Measurements from ENCODE around the gene POTEM. TPM values are rescaled to one million over a fixed set of nuclear protein-coding genes. Genes with fewer than 3 reads are reported as not detected.
"Not testable (repeated sequence)": the region's sequence is repeated elsewhere in the genome, so short reads cannot be mapped to it uniquely, and the experiment has no call there.

Gene POTEM
- total RNA-seq, result not detected

DNA sequence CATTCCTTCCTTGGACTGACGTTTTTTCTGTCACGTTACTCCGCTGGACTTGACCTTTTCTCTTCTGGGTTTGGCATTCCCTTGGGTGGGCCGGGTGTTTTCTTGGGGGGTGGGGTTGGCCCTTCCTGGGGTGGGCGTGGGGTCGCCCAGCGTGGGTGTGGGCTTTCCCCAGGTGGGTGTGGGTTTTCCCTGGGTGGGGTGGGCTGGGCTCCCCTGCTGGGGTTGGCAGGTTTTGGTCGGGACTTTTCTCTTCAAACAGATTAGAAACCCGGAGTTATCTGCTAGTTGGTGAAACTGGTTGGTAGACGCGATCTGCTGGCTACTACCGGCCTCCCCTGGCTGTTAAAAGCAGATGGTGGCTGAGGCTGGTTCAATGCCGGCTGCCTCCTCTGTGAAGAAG lies at the start of gene POTEM:
Gene POTEM (plus strand): TSS at position 301 of the 400 bp plus-strand sequence. CDS start 52 bp downstream, at position 353.
- H3K4me3 Mint-ChIP-seq; H3K27me3 Mint-ChIP-seq; POLR2A ChIA-PET; H3K4me1 Mint-ChIP-seq (ENCODE audit: low read depth); H3K27ac Mint-ChIP-seq; H3K9me3 Mint-ChIP-seq; H3K36me3 Mint-ChIP-seq (ENCODE audit: low read depth); DNase-seq; ATAC-seq; intact Hi-C loops (cut with micrococcal nuclease); CTCF ChIA-PET: not testable (repeated sequence)

DNA sequence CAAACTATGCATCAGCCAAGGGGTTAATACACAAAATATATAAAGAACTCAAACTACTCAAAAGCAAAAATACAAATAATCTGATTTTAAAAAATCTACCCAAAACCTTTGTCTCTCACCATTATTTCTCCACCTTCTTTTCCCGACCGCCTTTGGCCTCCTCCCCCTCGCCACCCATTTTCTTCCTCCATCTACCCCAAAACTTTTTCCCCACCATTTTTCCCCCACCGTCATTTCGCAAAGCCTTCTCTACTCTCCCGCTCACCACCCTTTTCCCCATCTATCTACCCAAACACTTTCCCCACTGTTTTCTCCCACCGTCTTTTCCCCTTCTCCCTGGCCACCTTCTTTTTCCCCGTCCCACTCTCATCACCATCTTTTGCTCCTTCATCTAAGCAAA lies 48.9 kb upstream of the POTEM start:
- DNase-seq; intact Hi-C loops (cut with micrococcal nuclease); H3K4me3 Mint-ChIP-seq; ATAC-seq; H3K27me3 Mint-ChIP-seq; H3K9me3 Mint-ChIP-seq; CTCF ChIA-PET; H3K4me1 Mint-ChIP-seq (ENCODE audit: low read depth); POLR2A ChIA-PET; H3K36me3 Mint-ChIP-seq (ENCODE audit: low read depth); H3K27ac Mint-ChIP-seq: not testable (repeated sequence)

DNA sequence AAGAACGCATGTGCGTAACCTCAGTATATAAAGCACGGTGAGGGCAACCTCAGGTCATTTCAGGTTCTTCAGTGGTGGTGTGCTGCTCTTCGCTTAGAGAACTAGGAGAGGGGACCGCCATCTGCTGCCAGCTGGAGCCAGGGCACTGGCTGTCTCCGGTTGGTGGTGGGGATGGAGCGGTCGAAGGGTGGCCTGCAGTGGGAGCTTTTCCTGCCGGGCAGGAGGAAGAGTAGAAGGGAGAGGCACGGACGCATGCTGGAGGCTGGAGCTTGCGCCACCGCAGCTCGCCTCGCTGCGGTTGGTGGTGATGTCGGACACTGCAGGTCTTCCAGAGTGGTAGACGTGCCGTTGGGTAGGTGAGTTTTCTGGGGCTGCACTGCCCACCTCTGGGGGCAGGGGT lies 47.2 kb upstream of the POTEM start:
- H3K27me3 Mint-ChIP-seq; H3K27ac Mint-ChIP-seq; intact Hi-C loops (cut with micrococcal nuclease); POLR2A ChIA-PET; DNase-seq; H3K4me3 Mint-ChIP-seq; H3K36me3 Mint-ChIP-seq (ENCODE audit: low read depth); CTCF ChIA-PET; ATAC-seq; H3K4me1 Mint-ChIP-seq (ENCODE audit: low read depth); H3K9me3 Mint-ChIP-seq: not testable (repeated sequence)

GRCh38 chr14:18921055-18921701 lies 46.1 kb upstream of the POTEM start:
- DNase-seq; CTCF ChIA-PET; H3K9me3 Mint-ChIP-seq; H3K4me3 Mint-ChIP-seq; ATAC-seq; H3K36me3 Mint-ChIP-seq (ENCODE audit: low read depth); H3K27me3 Mint-ChIP-seq; POLR2A ChIA-PET; intact Hi-C loops (cut with micrococcal nuclease); H3K27ac Mint-ChIP-seq; H3K4me1 Mint-ChIP-seq (ENCODE audit: low read depth): not testable (repeated sequence)

DNA sequence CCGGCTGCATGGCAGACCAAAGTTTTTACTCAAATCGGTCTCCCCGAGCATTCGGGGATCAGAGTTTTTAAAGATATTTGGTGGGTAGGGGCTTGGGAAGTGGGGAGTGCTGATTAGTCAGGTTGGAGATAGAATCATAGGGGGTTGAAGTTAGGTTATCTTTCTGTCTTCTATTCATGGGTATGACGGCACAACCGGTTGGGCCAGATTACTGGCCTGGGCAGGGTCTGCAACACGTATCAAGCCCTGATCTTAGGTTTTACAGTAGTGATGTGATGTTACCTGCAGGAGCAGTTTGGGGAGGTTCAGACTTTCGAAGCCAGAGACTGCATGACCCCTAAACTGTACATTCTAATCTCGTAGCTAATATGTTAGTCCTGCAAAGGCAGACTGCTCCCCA lies 30.4 kb upstream of the POTEM start:
- DNase-seq; intact Hi-C loops (cut with micrococcal nuclease); H3K4me3 Mint-ChIP-seq; CTCF ChIA-PET; POLR2A ChIA-PET; ATAC-seq; H3K27ac Mint-ChIP-seq; H3K9me3 Mint-ChIP-seq; H3K36me3 Mint-ChIP-seq (ENCODE audit: low read depth); H3K4me1 Mint-ChIP-seq (ENCODE audit: low read depth); H3K27me3 Mint-ChIP-seq: not testable (repeated sequence)

DNA sequence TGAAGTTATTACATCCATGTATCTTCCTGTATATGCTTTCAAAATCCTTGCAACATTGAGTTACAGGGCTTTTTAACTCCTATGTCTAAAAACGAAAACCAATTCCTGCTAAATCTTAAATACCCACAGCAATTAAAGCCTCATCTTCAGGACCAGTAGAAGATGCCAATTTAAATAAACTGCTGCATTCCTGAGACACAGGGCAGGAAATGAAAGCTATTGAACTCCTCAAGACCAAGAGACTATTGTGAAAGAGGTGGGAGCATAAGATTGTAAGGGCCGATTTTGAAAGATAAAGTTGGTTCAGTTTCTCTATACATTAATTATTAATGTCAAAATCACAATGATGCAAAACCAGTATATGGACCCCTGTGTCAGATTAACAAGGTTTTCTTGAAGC lies 28.5 kb upstream of the POTEM start:
- H3K4me3 Mint-ChIP-seq; DNase-seq; H3K27ac Mint-ChIP-seq; ATAC-seq; CTCF ChIA-PET; H3K27me3 Mint-ChIP-seq; H3K9me3 Mint-ChIP-seq; H3K36me3 Mint-ChIP-seq (ENCODE audit: low read depth); H3K4me1 Mint-ChIP-seq (ENCODE audit: low read depth); POLR2A ChIA-PET; intact Hi-C loops (cut with micrococcal nuclease): not testable (repeated sequence)

- H3K36me3 Mint-ChIP-seq (ENCODE audit: low read depth); H3K27ac Mint-ChIP-seq; DNase-seq; H3K27me3 Mint-ChIP-seq; POLR2A ChIA-PET; H3K4me1 Mint-ChIP-seq (ENCODE audit: low read depth); ATAC-seq; H3K9me3 Mint-ChIP-seq; intact Hi-C loops (cut with micrococcal nuclease); CTCF ChIA-PET; H3K4me3 Mint-ChIP-seq: not testable (repeated sequence)
These were observed 17.3 kb upstream of the POTEM start for GRCh38 chr14:18949939-18950338.

DNA sequence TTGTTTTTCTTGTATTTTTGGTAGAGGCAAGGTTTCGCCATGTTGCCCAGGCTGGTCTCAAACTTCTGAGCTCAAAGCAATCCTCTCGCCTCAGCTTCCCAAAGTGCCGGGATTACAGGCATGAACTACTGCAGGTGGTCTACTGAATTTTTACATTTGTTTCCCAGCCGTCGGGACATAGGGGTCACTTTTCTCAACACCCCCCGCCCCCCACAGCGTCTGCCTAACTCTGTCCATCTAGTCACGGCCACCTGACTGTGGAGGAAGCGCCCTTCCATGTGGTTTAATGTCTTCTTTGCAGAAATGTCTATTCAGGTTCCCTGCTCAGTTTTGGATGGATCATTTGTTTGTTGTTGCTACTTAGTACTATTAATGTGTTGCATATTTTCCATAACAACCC lies 14.1 kb upstream of the POTEM start:
- POLR2A ChIA-PET; H3K36me3 Mint-ChIP-seq (ENCODE audit: low read depth); CTCF ChIA-PET; ATAC-seq; H3K4me1 Mint-ChIP-seq (ENCODE audit: low read depth); DNase-seq; H3K4me3 Mint-ChIP-seq; H3K27me3 Mint-ChIP-seq; H3K27ac Mint-ChIP-seq; H3K9me3 Mint-ChIP-seq; intact Hi-C loops (cut with micrococcal nuclease): not testable (repeated sequence)

GRCh38 chr14:18955816-18956215 lies 11.4 kb upstream of the POTEM start:
- POLR2A ChIA-PET; H3K36me3 Mint-ChIP-seq (ENCODE audit: low read depth); H3K27ac Mint-ChIP-seq; H3K4me3 Mint-ChIP-seq; H3K9me3 Mint-ChIP-seq; DNase-seq; H3K27me3 Mint-ChIP-seq; CTCF ChIA-PET; ATAC-seq; H3K4me1 Mint-ChIP-seq (ENCODE audit: low read depth); intact Hi-C loops (cut with micrococcal nuclease): not testable (repeated sequence)

DNA sequence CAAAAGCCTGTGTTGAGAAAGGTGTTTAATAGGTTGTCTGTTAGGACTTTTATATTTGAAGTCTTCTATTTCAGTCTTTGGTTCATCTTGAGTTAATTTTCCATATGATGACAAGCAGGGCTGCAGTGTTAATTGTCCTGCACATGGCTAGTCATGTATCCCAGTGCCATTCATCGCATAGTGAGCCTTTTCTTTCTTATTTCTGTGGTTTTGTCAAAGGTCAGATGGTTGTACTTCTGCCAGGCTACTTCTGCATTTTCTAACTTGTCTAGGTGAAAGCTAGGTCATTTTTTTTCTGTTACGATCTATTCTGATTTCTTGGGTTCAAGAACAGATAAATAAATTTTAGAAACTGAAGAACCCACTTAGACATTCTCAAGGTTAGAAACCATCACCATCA lies 5.7 kb upstream of the POTEM start:
- H3K4me3 Mint-ChIP-seq; intact Hi-C loops (cut with micrococcal nuclease); H3K4me1 Mint-ChIP-seq (ENCODE audit: low read depth); POLR2A ChIA-PET; H3K36me3 Mint-ChIP-seq (ENCODE audit: low read depth); H3K27me3 Mint-ChIP-seq; H3K27ac Mint-ChIP-seq; H3K9me3 Mint-ChIP-seq; CTCF ChIA-PET; ATAC-seq; DNase-seq: not testable (repeated sequence)

GRCh38 chr14:18962143-18962542 lies 5.1 kb upstream of the POTEM start:
- CTCF ChIA-PET; POLR2A ChIA-PET; H3K27ac Mint-ChIP-seq; H3K4me3 Mint-ChIP-seq; H3K36me3 Mint-ChIP-seq (ENCODE audit: low read depth); intact Hi-C loops (cut with micrococcal nuclease); H3K9me3 Mint-ChIP-seq; H3K27me3 Mint-ChIP-seq; ATAC-seq; DNase-seq; H3K4me1 Mint-ChIP-seq (ENCODE audit: low read depth): not testable (repeated sequence)

DNA sequence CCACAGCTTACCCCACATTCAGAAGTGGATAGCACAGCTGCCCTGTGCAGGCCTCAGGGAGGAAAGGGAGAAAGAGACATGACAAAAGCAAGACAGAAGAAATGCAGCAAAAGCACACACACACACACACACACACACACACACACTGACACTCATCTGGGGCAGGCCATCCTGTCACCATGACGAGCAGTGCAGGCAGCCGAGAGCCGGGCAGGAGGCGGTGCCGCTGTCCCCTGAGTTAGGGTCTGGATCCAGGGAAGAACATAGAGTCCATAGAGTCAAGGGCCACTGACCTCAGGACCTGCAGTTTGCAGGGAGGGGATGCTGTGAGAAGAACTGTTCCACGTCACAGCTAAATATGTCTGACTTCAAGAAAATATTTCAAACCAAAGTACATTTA lies 4.0 kb upstream of the POTEM start:
- ATAC-seq; intact Hi-C loops (cut with micrococcal nuclease); POLR2A ChIA-PET: not testable (repeated sequence)

GRCh38 chr14:18964878-18965277 lies 2.4 kb upstream of the POTEM start:
- intact Hi-C loops (cut with micrococcal nuclease); H3K27ac Mint-ChIP-seq; CTCF ChIA-PET; H3K4me1 Mint-ChIP-seq (ENCODE audit: low read depth); DNase-seq; H3K4me3 Mint-ChIP-seq; H3K27me3 Mint-ChIP-seq; H3K9me3 Mint-ChIP-seq; POLR2A ChIA-PET; H3K36me3 Mint-ChIP-seq (ENCODE audit: low read depth); ATAC-seq: not testable (repeated sequence)

More for the DNA sequence above, 4.0 kb upstream of the POTEM start:
- CTCF ChIA-PET; H3K9me3 Mint-ChIP-seq; H3K4me1 Mint-ChIP-seq (ENCODE audit: low read depth); H3K27ac Mint-ChIP-seq; DNase-seq; H3K36me3 Mint-ChIP-seq (ENCODE audit: low read depth); H3K4me3 Mint-ChIP-seq; H3K27me3 Mint-ChIP-seq: not testable (repeated sequence)

All from activated CD8-positive, alpha-beta T cell treated with anti-CD3 and anti-CD28 coated beads for 36 hours (primary cell).